Measurements from ENCODE around the gene STKLD1. TPM values are rescaled to one million over a fixed set of nuclear protein-coding genes. Genes with fewer than 3 reads are reported as not detected.

STKLD1 gene
- total RNA-seq, 1 donor from 2014 or later = 1.2 TPM

- Histone ChIP-seq H3K27ac (no peak overlapping the region), H3K4me3 (no peak overlapping the region), H3K27me3 (peaks cover 29% of the 10 kb centered on the region), H3K9me3 (no peaks in the 10 kb centered on the region), H3K4me1 (peaks cover 3% of the 10 kb centered on the region), H3K36me3 (no peaks in the 10 kb centered on the region)
- intact Hi-C loops (cut with DNase I) = no loop called here
- no peak for TF ChIP-seq CTCF (IDR thresholded peaks at IDR 0.05)
- no peak for ATAC-seq
- no peak for DNase-seq
Measured at GRCh38 chr9:133424187-133424586, 48.0 kb downstream of the STKLD1 start.

- H3K4me1 ChIP-seq = peaks cover 3% of the 10 kb centered on the region
- intact Hi-C loops (cut with DNase I) = no loop called here
- H3K36me3 ChIP-seq = no peaks in the 10 kb centered on the region
- no peaks in the 10 kb centered on the region for H3K9me3 ChIP-seq
- ATAC-seq (no peak), DNase-seq (no peak)
- no peak for TF ChIP-seq CTCF (IDR thresholded peaks at IDR 0.05)
- H3K27ac ChIP-seq = no peak overlapping the region
- no peak overlapping the region for H3K4me3 ChIP-seq
- peaks cover 29% of the 10 kb centered on the region for H3K27me3 ChIP-seq
Measured at GRCh38 chr9:133425049-133425632, 49.0 kb downstream of the STKLD1 start.

- DNase-seq (no peak), ATAC-seq (no peak)
- H3K36me3 ChIP-seq = no peaks in the 10 kb centered on the region
- no peak for TF ChIP-seq CTCF (IDR thresholded peaks at IDR 0.05)
- intact Hi-C loops (cut with DNase I) = no loop called here
- H3K27me3 ChIP-seq = peaks cover 29% of the 10 kb centered on the region
- H3K4me3 ChIP-seq = no peak overlapping the region
- no peaks in the 10 kb centered on the region for H3K9me3 ChIP-seq
- H3K4me1 ChIP-seq = peaks cover 3% of the 10 kb centered on the region
- H3K27ac ChIP-seq = no peak overlapping the region
Measured at GRCh38 chr9:133426011-133426410, 49.8 kb downstream of the STKLD1 start.

GRCh38 chr9:133427658-133428348, 51.6 kb downstream of the STKLD1 start:
- DNase-seq (no peak), ATAC-seq (no peak)
- intact Hi-C loops (cut with DNase I) = no loop called here
- H3K9me3 ChIP-seq = no peaks in the 10 kb centered on the region
- peaks cover 3% of the 10 kb centered on the region for H3K4me1 ChIP-seq
- no peak overlapping the region for H3K27ac ChIP-seq
- no peak for TF ChIP-seq CTCF (IDR thresholded peaks at IDR 0.05)
- no peak overlapping the region for H3K4me3 ChIP-seq
- H3K36me3 ChIP-seq = no peaks in the 10 kb centered on the region
- H3K27me3 ChIP-seq = peaks cover 29% of the 10 kb centered on the region

GRCh38 chr9:133428617-133429101, 52.5 kb downstream of the STKLD1 start:
- Histone ChIP-seq H3K4me3 (peak overlapping the region; percentile 21), H3K9me3 (no peaks in the 10 kb centered on the region), H3K27ac (no peak overlapping the region), H3K4me1 (peaks cover 3% of the 10 kb centered on the region), H3K36me3 (no peaks in the 10 kb centered on the region), H3K27me3 (peaks cover 29% of the 10 kb centered on the region)
- intact Hi-C loops (cut with DNase I) = no loop called here
- peak; percentile 41 for ATAC-seq
- TF ChIP-seq CTCF (IDR thresholded peaks at IDR 0.05) = no peak
- DNase-seq = no peak

Measured in upper lobe of right lung (tissue), 1 donor.